Panc1 (cell line): ENCODE data around the gene TEX26. TPM values are rescaled to one million over a fixed set of nuclear protein-coding genes. Genes with fewer than 3 reads are reported as not detected.
A peak's percentile ranks its signal among the peaks of the same experiment; 100 is the strongest.

Source experiments
- ATAC-seq: fragments of 200-7000 bp; cut with Tn5 transposase; 2 replicates; pipeline ENCODE4 v1.9.1; 2020; ENCODE audit warnings: mild to moderate bottlenecking, moderate library complexity
- BruUV-seq: library from RNA; stranded (reverse); fragments of 400-500 nt; replicated peaks from 2 replicates; lab custom pipeline; 2021; lab: Mats Ljungman, UMichigan
- CTCF ChIA-PET: fragments of 300-600 bp; sonication (Branson Sonifier 250); formaldehyde crosslinking; loops from one replicate; lab custom pipeline; 2022; ENCODE audit warnings: antibody characterized with exemption; lab: Charles Lee
- POLR2A ChIA-PET: fragments of 300-600 bp; sonication (Branson Sonifier 250); formaldehyde crosslinking; loops from one replicate; lab custom pipeline; 2022; ENCODE audit warnings: antibody characterized with exemption; lab: Charles Lee
- DNase-seq: peaks from one replicate; pipeline ENCODE4 v3.0.0-alpha.2; 2010; ENCODE audit warnings: low read depth, low spot score
- H3K27ac ChIP-seq: 2 replicates; pipeline ENCODE4 v1.5.1; 2011; ENCODE audit warnings: mild to moderate bottlenecking, low read length, inconsistent platforms
- H3K27me3 ChIP-seq: fragments of 200-500 bp; sonication (Bioruptor generic); 2 replicates; pipeline ENCODE4 v1.6.0; 2014; ENCODE audit warnings: low read length, inconsistent platforms; ENCODE audit not compliant: control insufficient read depth, insufficient read depth
- H3K36me3 ChIP-seq: fragments of 200-500 bp; sonication (Bioruptor generic); 2 replicates; pipeline ENCODE4 v1.5.1; 2014; ENCODE audit warnings: inconsistent platforms, mild to moderate bottlenecking, low read length, moderate library complexity; ENCODE audit not compliant: control insufficient read depth, insufficient read depth
- H3K4me1 ChIP-seq: 2 replicates; pipeline ENCODE4 v1.5.1; 2011; ENCODE audit warnings: inconsistent platforms, mild to moderate bottlenecking, low read length, moderate library complexity; ENCODE audit not compliant: control insufficient read depth, insufficient read depth
- H3K4me3 ChIP-seq, 2 experiments: 2 replicates each; pipeline ENCODE4 v1.5.1; 2011 to 2012; ENCODE audit warnings: low read depth in 2 of 2, low read length in 2 of 2, mild to moderate bottlenecking in 2 of 2, inconsistent platforms in 1 of 2, moderate library complexity in 1 of 2
- H3K9me3 ChIP-seq: fragments of 200-500 bp; sonication (Bioruptor generic); 2 replicates; pipeline ENCODE4 v1.5.1; 2014; ENCODE audit warnings: low read depth, mild to moderate bottlenecking, inconsistent platforms, low read length, moderate library complexity; ENCODE audit not compliant: control insufficient read depth, insufficient read depth
- CTCF ChIP-seq: fragments of 450-650 bp; IDR thresholded peaks from 2 replicates; pipeline ENCODE4 v1.5.1; 2017; ENCODE audit warnings: mild to moderate bottlenecking
- POLR2AphosphoS5 ChIP-seq: IDR thresholded peaks from 2 replicates; pipeline ENCODE4 v1.6.1; 2012; ENCODE audit warnings: mild to moderate bottlenecking, low read depth, low read length, moderate library complexity
- REST ChIP-seq, 2 experiments: IDR thresholded peaks; 2 replicates each; pipeline ENCODE4 v1.6.1; 2011 to 2012; ENCODE audit warnings: low read depth in 2 of 2, control low read depth in 1 of 2, low read length in 1 of 2, mild to moderate bottlenecking in 1 of 2, moderate library complexity in 1 of 2; ENCODE audit not compliant: insufficient read depth in 1 of 2
- SIN3A ChIP-seq: IDR thresholded peaks from 2 replicates; pipeline ENCODE4 v1.6.1; 2012; ENCODE audit warnings: low read depth, mild to moderate bottlenecking, low read length, moderate library complexity, borderline replicate concordance; ENCODE audit not compliant: insufficient read depth
- TCF7L2 ChIP-seq: IDR thresholded peaks from 2 replicates; pipeline ENCODE4 v1.6.1; 2011; ENCODE audit warnings: mild to moderate bottlenecking, low read depth, low read length, inconsistent platforms
- in situ Hi-C: cut with HindIII; loops from 2 replicates; pipeline ENCODE4 v1.10.0; 2016; ENCODE audit warnings: low sequenced_read_pairs, low pct_unique_long_range_greater_than_20kb
- intact Hi-C: fragments of 100-400 bp; cut with micrococcal nuclease; formaldehyde crosslinking; loops from one replicate; pipeline ENCODE4 v1.10.0; 2022; ENCODE audit not compliant: unreplicated experiment
- total RNA-seq: library from RNA; stranded (reverse); gene quantifications from one replicate; pipeline ENCODE4 v1.2.1, GENCODE V29; 2021; ENCODE audit not compliant: unreplicated experiment

TEX26 gene
- total RNA-seq, 1 experiment from 2014 or later = not detected

- in situ Hi-C loops (no loop called here), intact Hi-C loops (no loop called here)
- DNase-seq = no peak
- no peak for ATAC-seq
- Histone ChIP-seq H3K27ac (no peak overlapping the region), H3K36me3 (no peaks in the 10 kb centered on the region), H3K27me3 (peaks cover 15% of the 10 kb centered on the region), H3K4me1 (peaks cover 8% of the 10 kb centered on the region), H3K9me3 (no peaks in the 10 kb centered on the region), H3K4me3 (no peak overlapping the region)
- BruUV-seq = no TSS peak
- ChIA-PET CTCF (no interaction called here), POLR2A (no interaction called here)
- TF ChIP-seq SIN3A = no peak
- no peak for TF ChIP-seq REST (IDR thresholded peaks at IDR 0.05; ENCODE audit: insufficient read depth in 1 of 2, low read depth in 2 of 2, low read length in 1 of 2)
- TF ChIP-seq POLR2AphosphoS5 = no peak
- TF ChIP-seq TCF7L2 = no peak
- no peak for TF ChIP-seq CTCF
These were observed 28.4 kb upstream of the TEX26 start for GRCh38 chr13:30904043-30904442.

- no peaks in the 10 kb centered on the region for H3K36me3 ChIP-seq
- DNase-seq = no peak
- CTCF ChIA-PET = no interaction called here
- no TSS peak for BruUV-seq
- H3K27me3 ChIP-seq = peaks cover 15% of the 10 kb centered on the region
- in situ Hi-C loops = no loop called here
- TF ChIP-seq CTCF (no peak), REST (IDR thresholded peaks at IDR 0.05; ENCODE audit: insufficient read depth in 1 of 2, low read depth in 2 of 2, low read length in 1 of 2) (no peak), POLR2AphosphoS5 (no peak), SIN3A (no peak), TCF7L2 (peak; percentile 88)
- H3K27ac ChIP-seq = no peak within 1 kb of the TSS
- intact Hi-C loops = no loop called here
- peaks cover 8% of the 10 kb centered on the region for H3K4me1 ChIP-seq
- ATAC-seq = peak; percentile 59
- H3K4me3 ChIP-seq = peak within 1 kb of the TSS; percentile 20 to 31
- POLR2A ChIA-PET = no interaction called here
- no peaks in the 10 kb centered on the region for H3K9me3 ChIP-seq
These were observed 26.5 kb upstream of the TEX26 start, which contains the start of gene MEDAG for GRCh38 chr13:30905932-30906383. MEDAG (plus strand) TSS chr13:30906271; CDS start chr13:30906516, 245 bp downstream.
